Hematopoietic multipotent progenitor cell treated with erythropoietin and hydrocortisone succinate and interleukin-3 and kit ligand, for 17 days (in vitro differentiated cells): ENCODE results near the gene INPP5A.
"Not testable (repeated sequence)": the region's sequence is repeated elsewhere in the genome, so short reads cannot be mapped to it uniquely, and the experiment has no call there.

ENCODE experiments used
- DNase-seq: peaks from one replicate; pipeline ENCODE4 v3.0.0-alpha.2; 2015; ENCODE audit warnings: low spot score

Gene INPP5A

GRCh38 chr10:132564249-132564605 is 26.6 kb downstream of the INPP5A start:
- DNase-seq: no peak

DNA sequence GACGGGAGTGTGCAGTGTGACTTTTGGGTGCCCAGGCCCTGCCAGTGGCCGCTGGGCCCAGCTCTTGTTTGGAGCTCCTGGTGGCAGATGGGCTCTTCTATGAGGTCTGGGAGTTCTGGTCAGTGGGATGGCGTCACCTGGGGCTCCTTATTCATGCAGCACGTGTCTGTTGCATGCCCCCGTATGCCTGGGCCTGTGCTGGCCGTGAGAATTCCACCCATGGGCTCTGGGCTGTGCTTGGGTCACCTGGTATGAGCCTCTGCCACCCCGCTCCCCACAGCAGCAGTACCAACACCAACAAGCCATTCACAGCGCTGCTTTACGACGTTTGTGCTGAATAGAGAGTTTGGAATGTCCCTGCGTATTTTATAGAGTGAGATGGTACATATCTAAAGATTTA is 27.1 kb downstream of the INPP5A start:
- no peak for DNase-seq

GRCh38 chr10:132565516-132566209 is 28.1 kb downstream of the INPP5A start:
- DNase-seq: no peak

- DNase-seq: no peak
Observed at GRCh38 chr10:132566892-132567291, 29.3 kb downstream of the INPP5A start.

DNA sequence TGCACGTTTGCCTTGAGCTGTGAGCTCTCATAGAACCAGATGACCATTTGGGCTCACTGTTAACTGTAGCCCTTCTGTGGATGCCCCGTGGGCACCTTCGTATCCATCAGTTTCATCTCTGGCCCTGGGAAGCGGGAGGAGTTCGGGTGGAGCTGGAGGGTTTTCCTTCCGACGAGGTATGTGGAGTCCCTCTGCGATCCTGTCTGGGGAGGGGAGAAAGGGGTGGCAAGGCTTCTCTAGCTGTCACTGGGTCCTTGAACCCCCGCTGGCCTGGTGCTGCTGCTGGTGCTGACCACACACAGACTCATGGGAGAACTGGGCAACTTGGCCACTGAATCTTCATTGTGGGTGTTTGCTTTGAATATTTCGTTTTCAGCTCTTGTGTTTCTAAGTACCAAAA is 32.7 kb downstream of the INPP5A start:
- no peak for DNase-seq

GRCh38 chr10:132570771-132571649 is 33.4 kb downstream of the INPP5A start:
- no peak for DNase-seq

DNA sequence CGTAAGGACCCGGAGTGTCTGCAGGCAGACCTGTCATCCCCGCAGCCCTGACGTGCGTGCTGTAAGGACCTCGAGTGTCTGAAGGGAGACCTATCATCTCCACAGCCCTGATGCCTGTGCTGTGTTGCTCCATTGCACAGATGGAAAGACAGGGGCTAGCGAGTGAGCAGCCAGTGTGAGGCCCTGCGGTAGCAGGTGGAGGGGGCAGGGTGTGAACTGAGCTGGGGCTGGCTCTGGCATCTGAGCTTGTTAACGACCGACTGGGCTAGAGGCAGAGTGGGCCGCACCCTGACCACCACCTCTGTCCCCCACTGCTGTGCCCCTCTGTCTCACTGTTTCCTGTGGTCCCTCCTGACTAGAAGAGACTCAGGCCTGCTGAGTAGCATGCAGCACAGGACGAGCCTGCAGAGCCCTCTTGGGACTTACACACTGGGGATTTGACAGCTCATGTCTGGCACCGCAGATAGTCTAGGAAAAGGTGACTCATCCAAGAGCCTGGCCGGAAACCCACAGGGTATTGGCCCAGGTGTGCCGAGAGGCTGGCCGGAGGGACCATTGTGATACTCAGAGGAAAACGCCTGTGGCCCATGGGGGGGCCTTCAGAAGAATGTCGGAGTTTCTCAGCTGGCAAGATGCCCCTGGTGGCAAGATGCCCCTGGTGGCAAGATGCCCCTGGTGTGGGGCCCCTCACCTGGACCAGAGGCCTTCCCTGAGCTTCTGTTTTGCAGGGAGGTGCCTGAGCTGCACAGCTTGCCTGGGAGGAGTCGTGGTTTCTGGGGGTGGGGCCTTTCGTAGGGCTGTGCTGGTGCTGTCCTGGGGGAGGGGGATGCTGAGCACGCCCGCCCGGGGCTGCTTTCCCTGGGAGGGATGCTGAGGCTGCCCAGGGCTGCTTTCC is 34.3 kb downstream of the INPP5A start:
- no peak for DNase-seq

DNA sequence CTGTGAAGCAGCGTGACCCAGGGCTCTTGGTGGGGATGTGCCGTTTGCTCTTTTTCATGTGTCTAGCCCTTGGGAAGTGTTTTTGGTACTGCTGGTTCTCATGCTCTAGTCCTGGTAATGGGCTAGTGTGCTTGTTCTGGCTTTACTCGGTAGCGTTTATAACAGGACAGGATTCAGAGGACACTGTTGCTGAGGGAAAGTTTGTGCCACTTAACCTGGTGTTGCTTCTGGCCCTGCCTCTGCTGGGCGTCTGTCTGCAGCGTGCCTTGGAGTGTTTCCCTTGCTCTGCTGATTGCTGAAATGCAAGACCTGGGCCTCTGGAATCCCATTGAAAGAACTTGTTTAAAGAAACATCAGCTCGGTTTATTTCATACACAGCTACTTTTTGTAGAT is 35.0 kb downstream of the INPP5A start:
- DNase-seq: no peak

- not testable (repeated sequence) for DNase-seq
Observed at GRCh38 chr10:132572946-132573345, 35.4 kb downstream of the INPP5A start.

DNA sequence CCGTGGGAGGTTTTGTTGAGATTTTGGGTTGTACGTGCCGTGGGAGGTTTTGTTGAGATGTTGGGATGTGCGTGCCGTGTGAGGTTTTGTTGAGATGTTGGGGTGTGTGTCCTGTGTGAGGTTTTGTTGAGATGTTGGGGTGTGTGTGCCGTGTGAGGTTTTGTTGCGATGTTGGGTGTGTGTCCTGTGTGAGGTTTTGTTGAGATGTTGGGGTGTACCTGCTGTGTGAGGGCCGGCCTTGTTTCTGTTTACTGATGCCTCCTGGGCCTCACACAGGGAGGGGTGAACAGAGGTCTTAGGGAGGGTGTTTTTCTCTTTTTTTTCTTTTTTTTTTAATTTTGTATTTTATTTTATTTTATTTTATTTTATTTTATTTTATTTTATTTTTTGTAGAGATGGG is 36.7 kb downstream of the INPP5A start:
- no peak for DNase-seq

- no peak for DNase-seq
Observed at GRCh38 chr10:132574783-132575319, 37.3 kb downstream of the INPP5A start.

- DNase-seq: no peak
Observed at GRCh38 chr10:132575320-132576201, 38.0 kb downstream of the INPP5A start.

GRCh38 chr10:132576671-132577349 is 39.2 kb downstream of the INPP5A start:
- DNase-seq: no peak

GRCh38 chr10:132577350-132578003 is 39.9 kb downstream of the INPP5A start:
- DNase-seq: no peak

DNA sequence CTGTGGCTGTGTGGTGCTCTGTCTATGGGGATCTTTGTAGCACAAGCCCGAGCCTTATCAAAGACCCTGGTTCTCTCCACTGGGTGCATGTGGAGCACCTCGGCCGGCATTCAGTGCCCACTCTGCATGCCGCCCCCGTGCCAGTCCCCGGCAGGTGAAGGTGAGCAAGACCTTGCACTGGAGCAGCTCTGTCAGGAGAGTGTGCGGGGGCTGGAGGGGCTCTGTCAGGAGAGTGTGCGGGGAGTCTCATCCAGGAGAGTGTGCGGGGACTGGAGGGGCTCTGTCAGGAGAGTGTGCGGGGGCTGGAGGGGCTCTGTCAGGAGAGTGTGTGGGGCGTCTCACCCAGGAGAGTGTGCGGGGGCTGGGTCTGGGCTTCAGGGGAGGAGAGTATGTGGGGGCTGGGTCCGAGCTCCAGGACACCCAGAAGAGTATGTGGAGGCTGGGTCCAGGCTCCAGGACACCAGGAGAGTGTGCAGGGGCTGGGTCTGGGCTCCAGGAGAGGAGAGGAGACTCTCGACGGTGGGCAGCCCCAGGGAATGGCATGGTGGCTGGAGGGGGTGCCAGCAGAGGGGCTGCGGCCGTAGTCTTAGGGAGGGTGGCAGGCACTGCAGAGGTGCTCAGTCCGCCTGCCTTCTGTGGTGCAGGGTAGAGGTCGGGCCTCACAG is 40.8 kb downstream of the INPP5A start:
- no peak for DNase-seq

GRCh38 chr10:132579027-132579859 is 41.7 kb downstream of the INPP5A start:
- no peak for DNase-seq

DNA sequence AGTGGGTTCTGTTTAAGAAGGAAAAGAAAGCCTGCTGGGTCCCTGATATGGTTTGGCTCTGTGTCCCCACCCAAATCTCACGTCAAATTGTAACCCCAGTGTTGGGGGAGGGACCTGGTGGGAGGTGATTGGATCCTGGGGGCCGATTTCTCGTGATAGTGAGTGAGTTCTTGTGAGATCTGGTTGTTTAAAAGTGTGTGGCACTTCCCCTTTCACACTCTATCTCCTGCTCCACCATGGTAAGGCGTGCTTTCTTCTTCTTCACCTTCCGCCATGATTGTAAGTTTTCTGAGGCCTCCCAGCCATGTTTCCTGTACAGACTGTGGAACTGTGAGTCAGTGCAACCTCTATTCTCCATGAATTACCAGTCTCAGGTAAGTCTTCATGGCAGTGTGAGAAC is 42.6 kb downstream of the INPP5A start:
- DNase-seq: no peak

DNA sequence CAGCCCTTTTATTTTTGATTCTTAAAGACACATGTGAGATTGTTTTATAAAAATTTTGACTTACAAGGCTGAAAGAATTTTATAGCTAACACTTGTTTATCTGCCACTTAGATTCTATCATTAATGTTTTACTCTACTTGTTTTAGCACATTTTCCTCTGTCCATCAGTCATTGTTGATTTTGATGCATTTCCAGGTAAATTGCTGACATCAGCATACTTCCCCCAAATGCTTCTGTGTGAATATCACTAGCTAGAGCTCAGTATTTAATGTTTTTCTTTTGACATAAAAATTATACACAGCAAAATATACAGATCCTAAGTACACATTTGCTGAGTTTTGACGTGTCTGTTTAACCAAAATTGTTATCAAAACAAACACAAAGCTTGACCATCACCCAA is 43.0 kb downstream of the INPP5A start:
- DNase-seq: no peak

DNA sequence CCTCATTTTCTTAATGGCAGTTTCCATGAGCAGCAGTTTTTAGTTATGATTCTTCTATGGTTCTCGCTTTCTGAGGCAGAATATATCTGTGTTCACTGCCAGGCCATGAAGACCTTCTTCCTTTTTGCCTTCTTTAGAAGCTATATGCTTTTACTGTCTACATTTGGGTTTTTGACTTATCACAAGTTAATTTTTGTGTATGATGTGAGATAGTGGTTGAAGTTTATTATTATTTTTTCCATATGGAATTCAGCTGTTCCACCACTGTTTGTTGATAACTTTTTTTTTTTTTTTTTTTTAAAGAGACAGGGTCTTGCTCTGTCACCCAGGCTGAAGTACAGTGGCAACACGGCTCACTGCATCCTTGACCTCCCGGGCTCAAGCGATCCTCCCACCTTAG is 44.5 kb downstream of the INPP5A start:
- no peak for DNase-seq
